HCT116 (cell line): ENCODE results near the gene VSNL1. TPM values are rescaled to one million over a fixed set of nuclear protein-coding genes. Genes with fewer than 3 reads are reported as not detected.

Source experiments
- ATAC-seq: fragments of 200-7000 bp; cut with Tn5 transposase; 2 replicates; pipeline ENCODE4 v1.9.1; 2020; ENCODE audit warnings: mild to moderate bottlenecking, moderate library complexity
- BruUV-seq: library from RNA; stranded (reverse); fragments of 400-500 nt; replicated peaks from 2 replicates; lab custom pipeline; 2021; lab: Mats Ljungman, UMichigan
- CTCF ChIA-PET: fragments of 300-600 bp; sonication (Branson Sonifier 250); formaldehyde crosslinking; loops from one replicate; lab custom pipeline; 2021; ENCODE audit warnings: antibody characterized with exemption; lab: Charles Lee
- POLR2A ChIA-PET: fragments of 300-600, 350-600 bp; sonication (Branson Sonifier 250); formaldehyde crosslinking; loops from one replicate; lab custom pipeline; 2021; ENCODE audit warnings: antibody characterized with exemption; lab: Charles Lee
- RAD21 ChIA-PET, 2 experiments: fragments of 300-600 bp; sonication (Branson Sonifier 250); formaldehyde crosslinking; loops; one replicate each; lab custom pipeline; 2023; ENCODE audit warnings: low total read pairs in 2 of 2; ENCODE audit not compliant: uncharacterized antibody in 2 of 2, unreplicated experiment in 2 of 2, low non-redundant PET in 1 of 2; lab: Charles Lee
- DNase-seq: peaks from one replicate; pipeline ENCODE4 v3.0.0-alpha.2; 2010; ENCODE audit warnings: low read depth, low spot score
- H2AFZ ChIP-seq: fragments of 200-600 bp; shearing (Covaris generic), sonication (generic); 2 replicates; pipeline ENCODE4 v1.6.1; 2017; ENCODE audit warnings: low read depth, mixed run types, mixed read lengths, antibody characterized with exemption, low read length; ENCODE audit not compliant: poor library complexity, severe bottlenecking
- H3K27ac ChIP-seq: 2 replicates; pipeline ENCODE4 v1.5.1; 2012; ENCODE audit warnings: low read depth, low read length
- H3K27me3 ChIP-seq: fragments of 200-600 bp; sonication (generic); 2 replicates; pipeline ENCODE4 v1.6.1; 2016; ENCODE audit warnings: mixed run types, low read length, mixed read lengths; ENCODE audit not compliant: insufficient read depth
- H3K36me3 ChIP-seq, 2 experiments: fragments of 200-500 bp in 1 of 2; fragments of 200-600 bp in 1 of 2; sonication (Bioruptor generic) in 1 of 2; sonication (generic) in 1 of 2; 2 replicates each; pipeline versions ENCODE4 v1.5.1 to v1.6.1; 2014 to 2016; ENCODE audit warnings: low read length in 2 of 2, inconsistent platforms in 1 of 2, mixed read lengths in 1 of 2, mixed run types in 1 of 2; ENCODE audit not compliant: insufficient read depth in 2 of 2, control insufficient read depth in 1 of 2
- H3K4me1 ChIP-seq, 2 experiments: fragments of 200-600 bp in 1 of 2; sonication (generic) in 1 of 2; 2 replicates each; pipeline versions ENCODE4 v1.5.1 to v1.6.1; 2012 to 2017; ENCODE audit warnings: low read length in 2 of 2, inconsistent platforms in 1 of 2, mild to moderate bottlenecking in 1 of 2, mixed read lengths in 1 of 2, mixed run types in 1 of 2, moderate library complexity in 1 of 2; ENCODE audit not compliant: insufficient read depth in 2 of 2, control insufficient read depth in 1 of 2
- H3K4me2 ChIP-seq: fragments of 200-600 bp; sonication (generic); 2 replicates; pipeline ENCODE4 v1.6.1; 2017; ENCODE audit warnings: mixed run types, low read length, mixed read lengths
- H3K4me3 ChIP-seq, 2 experiments: fragments of 200-600 bp in 1 of 2; sonication (generic) in 1 of 2; replicated peaks in 1 of 2; 2 replicates each; pipeline ENCODE4 v1.5.1; 2011 to 2016; ENCODE audit warnings: low read length in 2 of 2, control low read depth in 1 of 2, low read depth in 1 of 2, mild to moderate bottlenecking in 1 of 2, mixed read lengths in 1 of 2, mixed run types in 1 of 2
- H3K79me2 ChIP-seq: fragments of 200-600 bp; sonication (generic); 2 replicates; pipeline ENCODE4 v1.6.1; 2017; ENCODE audit warnings: mild to moderate bottlenecking, mixed run types, low read length, moderate library complexity, mixed read lengths; ENCODE audit not compliant: insufficient read depth
- H3K9ac ChIP-seq: fragments of 200-600 bp; sonication (generic); 2 replicates; pipeline ENCODE4 v1.6.1; 2016; ENCODE audit warnings: low read length, mixed read lengths
- H3K9me2 ChIP-seq: fragments of 200-600 bp; sonication (generic), shearing (Covaris generic); 2 replicates; pipeline ENCODE4 v1.6.1; 2017; ENCODE audit warnings: mixed run types, mild to moderate bottlenecking, moderate library complexity; ENCODE audit not compliant: insufficient read depth
- H3K9me3 ChIP-seq, 2 experiments: fragments of 200-500 bp in 1 of 2; fragments of 200-600 bp in 1 of 2; sonication (Bioruptor generic) in 1 of 2; sonication (generic) in 1 of 2; 2 replicates each; pipeline ENCODE4 v1.6.1; 2014 to 2017; ENCODE audit warnings: low read length in 2 of 2, mixed read lengths in 2 of 2, inconsistent platforms in 1 of 2, low read depth in 1 of 2, mild to moderate bottlenecking in 1 of 2, mixed run types in 1 of 2, moderate library complexity in 1 of 2; ENCODE audit not compliant: control insufficient read depth in 1 of 2, insufficient read depth in 1 of 2
- H4K20me1 ChIP-seq: fragments of 200-600 bp; sonication (generic), shearing (Covaris generic); 2 replicates; pipeline ENCODE4 v1.6.1; 2017; ENCODE audit warnings: mixed run types, mild to moderate bottlenecking, moderate library complexity; ENCODE audit not compliant: insufficient read depth
- ATF3 ChIP-seq: IDR thresholded peaks from 2 replicates; pipeline ENCODE4 v1.6.1; 2012
- CEBPB ChIP-seq: IDR thresholded peaks from 2 replicates; pipeline ENCODE4 v1.6.1; 2012; ENCODE audit warnings: low read depth
- EGR1 ChIP-seq: IDR thresholded peaks from 2 replicates; pipeline ENCODE4 v1.6.1; 2012; ENCODE audit warnings: low read depth
- ELF1 ChIP-seq: IDR thresholded peaks from 2 replicates; pipeline ENCODE4 v1.6.1; 2012; ENCODE audit warnings: low read depth, borderline replicate concordance
- EZH2 ChIP-seq: fragments of 200-600 bp; sonication (generic); IDR thresholded peaks from 2 replicates; pipeline ENCODE4 v1.6.1; 2017; ENCODE audit warnings: antibody characterized with exemption, mixed run types
- EZH2phosphoT487 ChIP-seq: fragments of 200-600 bp; IDR thresholded peaks from 2 replicates; pipeline ENCODE4 v1.6.1; 2018; ENCODE audit warnings: antibody characterized with exemption, borderline replicate concordance
- JUND ChIP-seq: IDR thresholded peaks from 2 replicates; pipeline ENCODE4 v1.6.1; 2012
- MAX ChIP-seq: IDR thresholded peaks from 2 replicates; pipeline ENCODE4 v1.6.1; 2012
- POLR2A ChIP-seq: IDR thresholded peaks from 2 replicates; pipeline ENCODE4 v1.7.0; 2011; ENCODE audit warnings: borderline replicate concordance; ENCODE audit not compliant: insufficient read depth, insufficient read length; ENCODE audit errors: extremely low read depth
- POLR2AphosphoS5 ChIP-seq: IDR thresholded peaks from 2 replicates; pipeline ENCODE4 v1.6.1; 2011; ENCODE audit warnings: mild to moderate bottlenecking, low read depth, low read length, moderate library complexity
- SP1 ChIP-seq: IDR thresholded peaks from 2 replicates; pipeline ENCODE4 v1.6.1; 2012; ENCODE audit warnings: low read depth
- YY1 ChIP-seq: IDR thresholded peaks from 2 replicates; pipeline ENCODE4 v1.6.1; 2011; ENCODE audit warnings: low read length, low read depth, moderate library complexity, mild to moderate bottlenecking; ENCODE audit not compliant: insufficient replicate concordance; ENCODE audit errors: extremely low read depth
- ZNF274 ChIP-seq: fragments of 200-500 bp; sonication (Bioruptor generic); IDR thresholded peaks from 2 replicates; pipeline ENCODE4 v1.6.1; 2014; ENCODE audit warnings: mild to moderate bottlenecking, low read depth, low read length, inconsistent platforms
- intact Hi-C: fragments of 100-400 bp; cut with micrococcal nuclease; formaldehyde crosslinking; loops from 2 replicates; pipeline ENCODE4 v1.10.0; 2022
- total RNA-seq: library from RNA; stranded (reverse); gene quantifications from one replicate; pipeline ENCODE4 v1.2.1, GENCODE V29; 2021; ENCODE audit not compliant: unreplicated experiment

Gene VSNL1
- total RNA-seq, 1 experiment from 2014 or later: 4.6 TPM

- no peaks in the 10 kb centered on the region for H3K79me2 ChIP-seq
- BruUV-seq: no TSS peak
- CTCF ChIA-PET: no interaction called here
Observed at GRCh38 chr2:17545680-17546613, 5.5 kb downstream of the VSNL1 start.

GRCh38 chr2:17547237-17547636 lies 6.7 kb downstream of the VSNL1 start:
- no peaks in the 10 kb centered on the region for H4K20me1 ChIP-seq
- POLR2A ChIA-PET: no interaction called here
- no peak overlapping the region for H3K4me2 ChIP-seq
- H3K9me3 ChIP-seq: no peaks in the 10 kb centered on the region
- H3K79me2 ChIP-seq: no peaks in the 10 kb centered on the region
- H3K9me2 ChIP-seq: no peaks in the 10 kb centered on the region
- ATAC-seq (no peak), DNase-seq (no peak)
- H3K36me3 ChIP-seq: no peaks in the 10 kb centered on the region
- H3K9ac ChIP-seq: no peak overlapping the region
- no TSS peak for BruUV-seq
- H3K4me3 ChIP-seq: no peak overlapping the region
- intact Hi-C loops: no loop called here
- CTCF ChIA-PET: no interaction called here
- H3K27ac ChIP-seq: no peak overlapping the region
- no peaks in the 10 kb centered on the region for H3K27me3 ChIP-seq
- no peak overlapping the region for H2AFZ ChIP-seq
- TF ChIP-seq EZH2 (no peak), SP1 (no peak), POLR2AphosphoS5 (no peak), EGR1 (no peak), EZH2phosphoT487 (no peak), ELF1 (no peak), MAX (no peak), JUND (no peak)
- RAD21 ChIA-PET: no interaction called here
- H3K4me1 ChIP-seq: peaks cover 3 to 19% of the 10 kb centered on the region in 2 experiments; a peak in 3 of 4 replicates

More at GRCh38 chr2:17545680-17546613, 5.5 kb downstream of the VSNL1 start:
- Histone ChIP-seq H3K4me3 (no peak overlapping the region), H3K27ac (no peak overlapping the region), H3K9me3 (no peaks in the 10 kb centered on the region), H2AFZ (no peak overlapping the region), H3K27me3 (no peaks in the 10 kb centered on the region), H3K9me2 (no peaks in the 10 kb centered on the region), H3K9ac (no peak overlapping the region), H3K36me3 (no peaks in the 10 kb centered on the region), H3K4me1 (peaks cover 6 to 25% of the 10 kb centered on the region in 2 experiments; a peak in 3 of 4 replicates), H4K20me1 (no peaks in the 10 kb centered on the region), H3K4me2 (no peak overlapping the region)
- TF ChIP-seq ZNF274: no peak
- no peak for TF ChIP-seq YY1
- no peak for TF ChIP-seq ATF3
- no peak for TF ChIP-seq POLR2A
- TF ChIP-seq CEBPB: no peak
- POLR2A ChIA-PET: interaction anchor here (1.7 kb wide), 1 partner anchor 12 kb away, joined by 4 read pairs; no protein-coding TSS in a partner anchor
- RAD21 ChIA-PET: no interaction called here
- ATAC-seq (no peak), DNase-seq (no peak)
- intact Hi-C loops: no loop called here
